OCI-LY1 (cell line): ENCODE measurements around the gene FUT8.

Experiments used
- CTCF ChIP-seq: fragments of 200-600 bp; sonication (generic), shearing (Covaris generic); IDR thresholded peaks from 2 replicates; pipeline ENCODE4 v1.5.1; 2017; ENCODE audit warnings: mild to moderate bottlenecking, antibody characterized with exemption, low read length, moderate library complexity, mixed read lengths
- EZH2 ChIP-seq: fragments of 200-600 bp; sonication (generic), shearing (Covaris generic); IDR thresholded peaks from 2 replicates; pipeline ENCODE4 v1.8.0; 2017; ENCODE audit warnings: borderline replicate concordance, mixed run types, mild to moderate bottlenecking, antibody characterized with exemption, low read length, moderate library complexity, mixed read lengths

GRCh38 chr14:65751510-65751909 lies 339.0 kb downstream of the FUT8 start:
- no peak for TF ChIP-seq EZH2
- no peak for TF ChIP-seq CTCF
